Measurements from ENCODE around the gene RNPEPL1. TPM values are rescaled to one million over a fixed set of nuclear protein-coding genes. Genes with fewer than 3 reads are reported as not detected.

The RNPEPL1 gene
- total RNA-seq, 1 experiment from 2014 or later = 88.2 TPM

DNA sequence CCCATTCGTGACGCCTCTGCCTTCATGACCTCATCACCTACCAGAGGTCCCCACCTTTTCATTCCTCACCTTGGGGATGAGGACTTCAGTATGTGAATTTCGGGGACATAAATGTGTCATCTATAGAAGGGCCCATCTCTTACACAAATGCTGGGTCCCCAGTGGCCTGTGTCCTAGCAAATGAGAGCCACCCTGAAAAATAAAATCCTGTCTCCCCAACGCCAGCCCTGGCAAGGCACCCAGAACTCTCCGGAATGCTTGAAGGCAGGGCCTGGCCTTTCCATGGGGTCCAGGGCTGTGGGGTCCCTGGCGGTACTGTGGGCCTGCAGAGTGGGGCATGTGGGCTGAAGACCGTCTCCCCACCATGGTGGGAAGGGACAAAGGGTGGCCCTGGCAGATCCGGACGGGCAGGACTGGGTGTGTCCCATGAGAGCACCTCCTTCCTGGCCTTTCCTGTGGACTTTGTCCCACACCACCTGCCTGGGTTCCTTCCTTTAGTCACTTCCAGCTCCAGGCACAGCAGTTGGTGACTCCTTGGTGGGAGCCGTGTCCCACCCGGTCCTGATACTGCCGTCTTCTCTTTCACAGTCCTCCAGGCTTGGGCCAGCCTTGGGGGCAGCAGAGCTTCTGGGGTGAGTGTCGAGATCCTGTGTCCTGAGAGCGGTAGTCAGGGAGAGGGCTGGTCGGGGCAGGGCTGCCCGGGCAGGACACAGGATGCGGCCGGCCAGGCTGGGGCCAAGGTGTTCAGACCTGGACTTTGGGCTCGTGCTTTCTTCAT lies 36.8 kb downstream of the RNPEPL1 start:
- POLR2A ChIA-PET = no interaction called here
- in situ Hi-C loops (cut with HindIII; ENCODE audit: low pct_unique_long_range_greater_than_20kb, low sequenced_read_pairs) = no loop called here
- DNase-seq (ENCODE audit: low read depth, low spot score) = no peak
- Histone ChIP-seq H3K27me3 (ENCODE audit: control insufficient read depth, insufficient read depth, low read length) (no peaks in the 10 kb centered on the region), H3K4me3 (ENCODE audit: low read depth in 2 of 2, low read length in 2 of 2) (no peak overlapping the region), H3K9me3 (ENCODE audit: control insufficient read depth, insufficient read depth, low read depth, low read length) (no peaks in the 10 kb centered on the region), H3K27ac (ENCODE audit: low read length) (no peak overlapping the region), H3K4me1 (ENCODE audit: control insufficient read depth, insufficient read depth, low read length) (0 out of 2 replicates have a peak, but pooled peaks cover 4% of the 10 kb centered on the region), H3K36me3 (ENCODE audit: control insufficient read depth, insufficient read depth, low read length) (no peaks in the 10 kb centered on the region)
- CTCF ChIA-PET = interaction anchor here (0.6 kb wide), 1 partner anchor 131 kb away, joined by 7 read pairs; no protein-coding TSS in a partner anchor
- no TSS peak for BruUV-seq (replicated peaks)
- TF ChIP-seq, protein P1, sequence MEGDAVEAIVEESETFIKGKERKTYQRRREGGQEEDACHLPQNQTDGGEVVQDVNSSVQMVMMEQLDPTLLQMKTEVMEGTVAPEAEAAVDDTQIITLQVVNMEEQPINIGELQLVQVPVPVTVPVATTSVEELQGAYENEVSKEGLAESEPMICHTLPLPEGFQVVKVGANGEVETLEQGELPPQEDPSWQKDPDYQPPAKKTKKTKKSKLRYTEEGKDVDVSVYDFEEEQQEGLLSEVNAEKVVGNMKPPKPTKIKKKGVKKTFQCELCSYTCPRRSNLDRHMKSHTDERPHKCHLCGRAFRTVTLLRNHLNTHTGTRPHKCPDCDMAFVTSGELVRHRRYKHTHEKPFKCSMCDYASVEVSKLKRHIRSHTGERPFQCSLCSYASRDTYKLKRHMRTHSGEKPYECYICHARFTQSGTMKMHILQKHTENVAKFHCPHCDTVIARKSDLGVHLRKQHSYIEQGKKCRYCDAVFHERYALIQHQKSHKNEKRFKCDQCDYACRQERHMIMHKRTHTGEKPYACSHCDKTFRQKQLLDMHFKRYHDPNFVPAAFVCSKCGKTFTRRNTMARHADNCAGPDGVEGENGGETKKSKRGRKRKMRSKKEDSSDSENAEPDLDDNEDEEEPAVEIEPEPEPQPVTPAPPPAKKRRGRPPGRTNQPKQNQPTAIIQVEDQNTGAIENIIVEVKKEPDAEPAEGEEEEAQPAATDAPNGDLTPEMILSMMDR (IDR thresholded peaks at IDR 0.05) = no peak
- TF ChIP-seq TCF7L2 (IDR thresholded peaks at IDR 0.05; ENCODE audit: low read depth, low read length) (no peak), POLR2AphosphoS5 (IDR thresholded peaks at IDR 0.05; ENCODE audit: low read depth, low read length) (no peak), SIN3A (IDR thresholded peaks at IDR 0.05; ENCODE audit: borderline replicate concordance, insufficient read depth, low read depth, low read length) (no peak)
- TF ChIP-seq, protein P2, sequence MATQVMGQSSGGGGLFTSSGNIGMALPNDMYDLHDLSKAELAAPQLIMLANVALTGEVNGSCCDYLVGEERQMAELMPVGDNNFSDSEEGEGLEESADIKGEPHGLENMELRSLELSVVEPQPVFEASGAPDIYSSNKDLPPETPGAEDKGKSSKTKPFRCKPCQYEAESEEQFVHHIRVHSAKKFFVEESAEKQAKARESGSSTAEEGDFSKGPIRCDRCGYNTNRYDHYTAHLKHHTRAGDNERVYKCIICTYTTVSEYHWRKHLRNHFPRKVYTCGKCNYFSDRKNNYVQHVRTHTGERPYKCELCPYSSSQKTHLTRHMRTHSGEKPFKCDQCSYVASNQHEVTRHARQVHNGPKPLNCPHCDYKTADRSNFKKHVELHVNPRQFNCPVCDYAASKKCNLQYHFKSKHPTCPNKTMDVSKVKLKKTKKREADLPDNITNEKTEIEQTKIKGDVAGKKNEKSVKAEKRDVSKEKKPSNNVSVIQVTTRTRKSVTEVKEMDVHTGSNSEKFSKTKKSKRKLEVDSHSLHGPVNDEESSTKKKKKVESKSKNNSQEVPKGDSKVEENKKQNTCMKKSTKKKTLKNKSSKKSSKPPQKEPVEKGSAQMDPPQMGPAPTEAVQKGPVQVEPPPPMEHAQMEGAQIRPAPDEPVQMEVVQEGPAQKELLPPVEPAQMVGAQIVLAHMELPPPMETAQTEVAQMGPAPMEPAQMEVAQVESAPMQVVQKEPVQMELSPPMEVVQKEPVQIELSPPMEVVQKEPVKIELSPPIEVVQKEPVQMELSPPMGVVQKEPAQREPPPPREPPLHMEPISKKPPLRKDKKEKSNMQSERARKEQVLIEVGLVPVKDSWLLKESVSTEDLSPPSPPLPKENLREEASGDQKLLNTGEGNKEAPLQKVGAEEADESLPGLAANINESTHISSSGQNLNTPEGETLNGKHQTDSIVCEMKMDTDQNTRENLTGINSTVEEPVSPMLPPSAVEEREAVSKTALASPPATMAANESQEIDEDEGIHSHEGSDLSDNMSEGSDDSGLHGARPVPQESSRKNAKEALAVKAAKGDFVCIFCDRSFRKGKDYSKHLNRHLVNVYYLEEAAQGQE (IDR thresholded peaks at IDR 0.05; ENCODE audit: insufficient read depth in 1 of 2, low read depth in 2 of 2, low read length in 1 of 2) = no peak
- intact Hi-C loops (cut with micrococcal nuclease; ENCODE audit: unreplicated experiment) = no loop called here
- no peak for ATAC-seq

DNA sequence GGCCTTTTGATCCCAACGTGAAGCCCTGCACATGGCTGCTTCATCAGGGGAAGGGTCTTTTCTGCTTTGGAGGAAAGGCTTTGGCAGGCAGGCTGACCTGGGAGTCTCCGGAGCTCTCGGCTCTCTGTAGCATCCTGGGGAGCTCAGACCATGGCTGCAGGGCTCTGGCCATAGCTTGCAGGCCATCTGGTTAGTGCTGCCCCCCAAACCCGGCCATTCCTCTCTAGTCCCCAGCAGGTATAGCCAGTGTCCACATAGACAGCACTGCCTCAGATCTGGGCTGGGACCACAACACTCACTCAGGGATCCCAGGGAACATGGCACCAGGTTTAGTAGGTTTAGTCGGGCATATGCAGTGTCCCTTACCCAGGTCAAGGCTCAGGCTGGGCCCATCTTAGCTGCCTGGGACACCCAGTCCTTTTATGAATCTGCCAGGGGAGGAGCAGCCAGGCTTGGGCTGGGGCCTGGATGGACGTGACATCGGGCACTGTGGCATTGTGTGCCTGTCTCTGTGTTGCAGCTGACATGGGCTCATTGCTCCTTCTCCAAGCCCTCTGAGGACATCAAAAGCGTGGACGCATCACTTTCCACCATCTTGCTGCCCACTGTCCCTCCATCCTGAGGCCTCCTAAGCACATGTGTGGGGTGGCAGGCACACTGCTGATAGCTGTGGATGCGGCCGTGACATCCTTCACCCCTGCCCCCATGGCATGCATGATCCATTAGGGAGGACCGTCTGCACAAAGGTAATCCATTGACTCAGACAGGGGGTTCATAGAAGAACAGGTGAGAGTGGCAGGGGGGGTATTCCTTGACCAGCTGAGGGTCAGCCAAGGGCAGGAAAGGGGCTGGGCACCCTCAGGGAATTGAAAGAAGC lies 37.8 kb downstream of the RNPEPL1 start:
- H3K9me3 ChIP-seq (ENCODE audit: control insufficient read depth, insufficient read depth, low read depth, low read length) = no peaks in the 10 kb centered on the region
- no peaks in the 10 kb centered on the region for H3K36me3 ChIP-seq (ENCODE audit: control insufficient read depth, insufficient read depth, low read length)
- in situ Hi-C loops (cut with HindIII; ENCODE audit: low pct_unique_long_range_greater_than_20kb, low sequenced_read_pairs) (no loop called here), intact Hi-C loops (cut with micrococcal nuclease; ENCODE audit: unreplicated experiment) (no loop called here)
- no peak overlapping the region for H3K4me3 ChIP-seq (ENCODE audit: low read depth in 2 of 2, low read length in 2 of 2)
- CTCF ChIA-PET = no interaction called here
- TF ChIP-seq POLR2AphosphoS5 (IDR thresholded peaks at IDR 0.05; ENCODE audit: low read depth, low read length) (no peak), SIN3A (IDR thresholded peaks at IDR 0.05; ENCODE audit: borderline replicate concordance, insufficient read depth, low read depth, low read length) (no peak)
- no peak for ATAC-seq
- DNase-seq (ENCODE audit: low read depth, low spot score) = no peak
- POLR2A ChIA-PET = no interaction called here
- no peaks in the 10 kb centered on the region for H3K27me3 ChIP-seq (ENCODE audit: control insufficient read depth, insufficient read depth, low read length)
- BruUV-seq (replicated peaks) = no TSS peak
- 0 out of 2 replicates have a peak, but pooled peaks cover 4% of the 10 kb centered on the region for H3K4me1 ChIP-seq (ENCODE audit: control insufficient read depth, insufficient read depth, low read length)
- H3K27ac ChIP-seq (ENCODE audit: low read length) = no peak overlapping the region
